Measurements from ENCODE around the gene CBFA2T2. TPM values are rescaled to one million over a fixed set of nuclear protein-coding genes. Genes with fewer than 3 reads are reported as not detected.
A peak's percentile ranks its signal among the peaks of the same experiment; 100 is the strongest.
"Not testable (repeated sequence)": the region's sequence is repeated elsewhere in the genome, so short reads cannot be mapped to it uniquely, and the experiment has no call there.

The CBFA2T2 gene
- total RNA-seq, 1 donor from 2014 or later = 16.5 TPM

DNA sequence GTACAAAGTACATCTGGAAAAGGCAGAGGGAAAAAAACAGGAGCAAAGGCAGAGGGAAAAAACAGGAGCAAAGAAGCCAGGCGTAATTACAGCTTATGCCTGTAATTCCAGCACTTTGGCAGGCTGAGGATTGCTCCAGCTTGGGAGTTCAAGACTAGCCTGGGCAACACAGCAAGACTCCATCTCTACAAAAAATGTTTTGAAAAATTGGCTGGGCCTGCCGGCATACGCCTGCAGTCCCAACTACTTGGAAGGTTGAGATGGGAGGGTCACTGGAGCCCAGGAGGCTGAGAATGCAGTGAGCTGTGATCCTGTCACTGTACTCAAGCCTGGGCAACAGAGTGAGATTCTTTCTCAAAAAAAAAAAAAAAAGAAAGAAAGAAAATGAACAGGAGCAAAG, 19.0 kb upstream of the CBFA2T2 start:
- no peak for DNase-seq

DNA sequence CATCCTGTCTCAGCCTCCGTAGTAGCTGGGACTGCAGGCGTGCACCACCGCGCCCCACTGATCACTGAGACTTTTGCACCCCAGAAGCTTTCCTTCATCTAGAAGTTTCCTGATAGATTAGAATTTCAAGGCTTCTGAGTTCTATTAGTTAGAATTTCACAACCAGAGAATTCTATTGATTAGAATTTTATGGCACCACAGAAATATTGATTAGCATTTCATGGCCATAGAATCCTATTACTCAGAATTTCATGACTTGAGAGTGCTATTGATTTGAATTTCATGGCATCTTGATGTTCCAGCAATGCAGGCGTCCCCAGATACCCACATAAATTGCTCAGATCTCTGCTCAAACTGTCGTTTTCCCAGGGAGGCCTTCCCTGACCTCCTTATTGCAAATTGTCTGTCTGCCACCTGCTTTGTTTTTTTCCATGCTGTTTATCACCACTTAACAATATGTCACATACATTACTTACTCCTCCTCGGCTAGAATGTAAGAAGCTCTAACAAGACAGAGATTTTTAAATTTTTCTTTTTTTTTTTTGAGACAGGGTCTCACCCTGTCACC, 16.9 kb upstream of the CBFA2T2 start:
- DNase-seq = no peak

DNA sequence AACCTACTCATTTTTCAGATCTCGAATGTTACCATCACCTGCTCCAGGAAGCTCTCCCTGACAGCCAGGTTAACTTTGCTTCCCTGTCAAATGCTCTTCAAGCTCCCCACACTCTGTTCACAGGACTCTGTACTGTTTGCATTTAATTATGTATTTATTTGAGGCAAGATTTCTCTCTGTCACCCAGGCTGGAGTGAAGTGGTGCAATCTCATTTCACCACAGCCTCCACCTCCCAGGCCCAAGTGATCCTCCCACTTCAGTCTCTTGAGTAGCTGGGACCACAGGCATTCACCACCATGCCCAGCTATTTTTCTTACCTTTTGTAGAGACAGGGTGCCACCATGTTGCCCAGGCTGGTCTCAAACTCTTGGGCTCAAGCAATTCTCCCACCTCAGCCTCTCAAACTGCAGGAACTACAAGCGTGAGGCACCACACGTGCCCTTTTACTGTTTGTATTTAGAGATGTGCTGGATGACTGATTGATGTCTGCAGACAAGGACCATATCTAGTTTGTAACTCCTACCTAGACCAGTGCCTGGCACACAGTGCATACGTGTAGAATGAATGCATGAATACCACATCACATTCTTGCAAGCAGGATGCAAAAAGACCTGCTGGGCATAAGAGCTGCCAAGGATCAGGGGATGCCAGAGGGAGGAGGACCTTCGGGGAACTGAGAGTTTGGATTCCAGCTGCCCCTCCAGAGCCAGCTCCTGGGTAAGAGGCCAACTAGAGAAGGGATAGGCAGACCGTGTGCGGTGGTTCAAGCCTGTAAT, 15.6 kb upstream of the CBFA2T2 start:
- no peak for DNase-seq

DNA sequence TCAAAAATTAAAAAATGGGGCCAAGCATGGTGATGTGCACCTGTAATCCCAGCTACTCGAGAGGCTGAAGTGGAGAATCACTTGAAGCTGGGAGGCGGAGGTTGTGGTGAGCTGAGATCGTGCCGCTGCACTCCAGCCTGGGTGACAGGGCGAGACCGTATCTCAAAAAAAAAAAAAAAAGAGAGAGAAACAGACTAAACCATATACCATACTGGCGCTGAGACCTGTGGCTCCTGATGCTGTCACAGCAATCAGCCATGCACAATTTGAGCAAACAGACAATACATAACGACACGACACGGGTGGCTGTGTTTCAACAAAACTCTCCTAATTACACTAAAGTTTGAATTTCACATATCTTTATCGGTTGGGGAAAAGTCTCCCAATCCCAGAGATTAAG, 14.9 kb upstream of the CBFA2T2 start:
- no peak for DNase-seq

GRCh38 chr20:33475381-33476152, 14.3 kb upstream of the CBFA2T2 start:
- DNase-seq = peak; percentile 37

DNA sequence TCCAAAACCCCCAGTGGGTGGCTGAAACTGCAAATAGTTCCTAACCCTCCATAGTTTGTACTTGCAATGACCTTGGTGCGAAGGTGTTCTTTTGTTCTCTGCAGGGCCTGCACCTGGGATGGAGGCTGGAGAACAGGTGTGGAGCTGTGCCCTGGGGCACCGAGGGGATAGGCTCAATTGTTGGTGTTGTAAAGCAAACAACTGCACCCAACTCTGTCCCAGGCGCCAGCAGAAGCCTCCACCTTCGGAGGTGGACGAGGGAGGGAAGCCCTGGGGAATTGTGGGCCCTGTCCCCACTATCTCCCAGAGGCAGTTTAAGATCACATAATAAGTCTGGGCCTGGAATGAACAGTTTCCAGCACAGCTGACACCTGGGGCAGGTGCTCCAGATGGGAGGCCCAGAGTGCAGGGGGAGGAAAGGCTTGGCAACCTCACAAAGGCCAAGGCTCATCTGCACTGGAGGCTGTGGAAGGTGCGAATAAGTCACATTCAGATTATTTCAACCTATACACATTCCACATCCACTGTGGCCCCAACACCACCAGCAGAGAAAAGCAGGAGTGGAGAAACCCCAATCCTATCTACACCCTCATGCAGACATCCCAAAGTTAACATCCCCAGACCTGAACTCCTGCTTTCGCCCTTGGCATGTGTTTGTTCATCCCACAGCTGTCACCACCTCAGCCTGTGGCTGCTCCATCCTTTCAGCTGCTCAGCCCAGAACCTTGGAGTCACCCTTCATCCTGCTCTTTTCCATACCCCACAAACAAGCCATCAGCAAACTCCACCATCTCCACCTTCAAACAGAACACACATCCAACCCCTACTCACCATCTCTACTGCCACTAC, 12.3 kb upstream of the CBFA2T2 start:
- no peak for DNase-seq

- no peak for DNase-seq
Measured at GRCh38 chr20:33480048-33480447, 9.8 kb upstream of the CBFA2T2 start.

- no peak for DNase-seq
Measured at GRCh38 chr20:33481431-33481941, 8.4 kb upstream of the CBFA2T2 start.

DNA sequence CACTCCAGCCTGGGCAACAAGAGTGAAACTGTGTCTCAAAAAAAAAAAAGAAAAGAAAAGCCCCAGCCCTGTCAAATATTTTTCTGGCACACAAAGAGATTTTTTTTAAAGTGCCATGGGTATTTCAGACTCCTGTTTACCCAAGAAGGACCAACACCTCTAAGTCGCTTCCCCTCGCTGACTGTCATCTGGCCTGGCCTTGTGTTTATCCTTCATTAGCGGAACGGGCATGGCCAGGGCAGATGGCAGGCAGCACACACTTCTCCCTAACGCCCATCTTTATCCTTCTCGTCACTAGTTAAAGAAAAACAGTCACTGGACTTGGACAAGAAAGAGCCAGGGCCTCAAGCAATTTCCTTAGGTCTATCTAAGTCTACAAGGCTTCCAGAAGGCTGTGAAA, 7.3 kb upstream of the CBFA2T2 start:
- no peak for DNase-seq

DNA sequence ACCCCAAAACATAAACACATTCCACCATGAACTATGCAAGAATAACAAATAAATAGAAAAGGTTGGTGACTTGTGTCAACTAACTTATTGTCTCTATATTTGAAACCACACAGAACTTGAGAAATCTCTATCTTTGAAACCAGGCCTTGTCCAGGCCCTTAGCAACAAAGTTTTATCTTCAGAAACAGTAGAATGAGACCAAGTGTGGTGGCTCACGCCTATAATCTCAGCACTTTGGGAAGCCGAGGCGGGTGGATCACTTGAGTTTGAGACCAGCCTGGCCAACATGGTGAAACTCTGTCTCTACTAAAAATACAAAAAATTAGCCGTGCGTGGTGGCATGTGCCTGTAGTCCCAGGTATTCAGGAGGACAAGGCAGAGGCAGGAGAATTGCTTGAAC, 6.7 kb upstream of the CBFA2T2 start:
- not testable (repeated sequence) for DNase-seq

GRCh38 chr20:33488201-33488600, 1.7 kb upstream of the CBFA2T2 start:
- no peak for DNase-seq

- not testable (repeated sequence) for DNase-seq
Measured at GRCh38 chr20:33488661-33489494, 1.0 kb upstream of the CBFA2T2 start.

DNA sequence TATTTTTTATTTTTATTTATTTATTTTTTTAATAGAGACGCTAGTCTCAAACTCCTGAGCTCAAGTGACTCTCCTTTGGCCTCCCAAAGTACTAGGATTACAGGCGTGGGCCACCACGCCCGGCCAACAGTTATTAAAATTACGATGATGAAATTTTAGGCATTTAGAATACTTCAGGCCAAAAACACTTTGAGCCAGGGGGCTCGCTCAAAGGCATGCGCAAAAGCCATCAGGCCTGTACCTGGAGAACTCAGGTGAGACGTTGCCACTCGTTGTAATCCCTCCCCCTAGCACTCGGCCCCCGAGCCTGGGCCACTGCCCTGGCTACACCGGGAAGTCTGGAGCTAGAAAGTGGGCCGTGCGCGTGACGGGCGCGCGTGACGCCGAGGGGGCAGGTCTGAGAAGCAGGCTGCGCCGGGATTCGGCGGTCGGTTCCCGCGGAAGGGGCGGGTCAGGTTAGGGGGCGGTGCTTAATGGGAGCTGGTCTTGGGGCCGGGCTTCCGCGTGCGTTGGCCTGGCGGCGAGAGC, 337 bp upstream of the CBFA2T2 start:
- DNase-seq = peak; percentile 99

DNA sequence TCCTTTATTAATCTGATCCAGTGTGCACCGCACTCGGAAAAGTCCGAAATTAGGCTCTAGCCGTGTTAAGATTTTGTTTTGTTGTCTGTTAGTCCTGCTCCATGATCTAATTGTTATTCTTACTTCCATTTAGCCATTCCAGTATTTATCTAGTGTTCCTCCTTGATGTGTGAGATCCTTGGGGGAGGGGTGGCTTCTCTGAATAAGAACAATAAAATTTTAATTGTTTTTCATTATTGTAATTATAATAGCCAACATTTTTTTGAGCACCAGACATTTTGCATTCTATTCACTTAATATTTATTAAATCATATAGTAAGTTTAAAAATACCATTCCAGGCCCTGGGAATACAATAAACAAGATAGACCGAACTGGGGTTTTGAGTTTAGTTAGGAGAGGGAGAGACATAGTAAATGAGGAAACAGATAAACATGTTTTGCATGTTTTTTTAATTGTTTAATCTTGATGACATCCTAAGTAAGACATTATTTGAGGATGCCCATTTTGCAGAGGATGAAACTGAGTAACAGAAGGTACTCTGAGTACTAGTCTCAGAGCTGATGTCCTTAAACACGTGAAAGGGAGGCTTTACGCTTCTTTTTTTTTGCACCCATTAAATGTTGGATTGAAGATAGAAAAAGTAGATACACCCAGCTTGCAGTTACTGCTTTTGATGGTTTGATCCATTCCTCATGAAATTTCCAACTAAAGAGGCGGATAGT, 1.2 kb downstream of the CBFA2T2 start:
- DNase-seq = no peak

- DNase-seq = no peak
Measured at GRCh38 chr20:33493076-33493766, 3.3 kb downstream of the CBFA2T2 start.

DNA sequence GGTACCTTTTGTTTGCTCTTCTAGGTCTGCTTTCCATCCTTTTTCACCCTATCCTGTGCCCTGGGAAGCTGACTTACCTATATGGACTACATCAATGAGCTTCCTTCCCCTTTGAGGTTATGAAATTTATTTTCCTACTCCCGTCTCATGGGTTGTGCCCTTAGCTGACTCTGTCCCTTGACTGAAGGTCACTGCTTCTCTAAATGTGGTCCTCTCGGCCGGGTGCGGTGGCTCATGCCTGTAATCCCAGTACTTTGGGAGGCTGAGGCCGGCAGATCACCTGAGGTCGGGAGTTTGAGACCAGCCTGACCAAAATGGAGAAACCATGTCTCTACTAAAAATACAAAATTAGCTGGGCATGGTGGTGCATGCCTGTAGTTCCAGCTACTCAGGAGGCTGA, 6.9 kb downstream of the CBFA2T2 start:
- DNase-seq = not testable (repeated sequence)

- DNase-seq = no peak
Measured at GRCh38 chr20:33499355-33499754, 9.5 kb downstream of the CBFA2T2 start.

DNA sequence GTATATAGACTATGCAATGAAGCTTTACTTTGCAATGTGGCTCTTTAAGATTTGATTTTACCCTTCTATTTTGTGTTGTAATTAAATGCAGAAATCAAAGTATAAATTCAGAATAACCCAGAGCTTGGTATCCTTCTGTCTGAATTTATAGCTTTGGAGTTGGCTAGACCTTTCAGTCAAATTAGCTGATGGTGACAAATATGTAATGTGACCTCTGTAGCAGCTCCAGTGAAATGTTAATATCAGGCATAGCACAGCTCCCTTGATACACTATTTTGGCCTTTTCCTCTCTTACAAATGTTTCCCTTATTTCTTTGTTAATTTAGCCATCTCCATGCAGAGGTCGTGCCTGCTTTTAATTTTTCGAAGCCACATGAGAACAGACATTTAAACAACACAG, 11.1 kb downstream of the CBFA2T2 start:
- DNase-seq = no peak

GRCh38 chr20:33503564-33503963, 13.7 kb downstream of the CBFA2T2 start:
- no peak for DNase-seq

DNA sequence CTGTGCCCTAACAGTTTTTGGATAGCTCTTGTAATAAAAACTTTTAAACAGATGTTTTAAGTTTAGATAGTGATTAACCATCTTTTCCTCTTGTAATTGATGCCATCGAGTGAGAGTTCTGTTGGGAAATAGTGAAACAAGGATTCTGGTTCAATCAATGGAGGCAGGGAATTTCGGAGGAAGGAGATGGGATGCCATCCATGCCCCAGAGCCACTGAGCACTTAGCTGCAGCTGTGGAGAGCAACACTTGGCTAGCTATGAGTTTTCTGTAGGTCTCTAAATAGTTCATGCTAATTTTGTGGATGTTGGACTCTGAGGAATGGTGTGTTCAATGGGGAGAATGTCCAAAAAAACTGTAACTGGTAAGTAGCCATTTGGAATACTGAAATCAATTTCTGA, 16.7 kb downstream of the CBFA2T2 start:
- no peak for DNase-seq

Measured in tongue (tissue), 2 donors.